HepG2 (cell line): ENCODE data around the gene ITCH. TPM values are rescaled to one million over a fixed set of nuclear protein-coding genes. Genes with fewer than 3 reads are reported as not detected.
A peak's percentile ranks its signal among the peaks of the same experiment; 100 is the strongest.
"Not testable (repeated sequence)": the region's sequence is repeated elsewhere in the genome, so short reads cannot be mapped to it uniquely, and the experiment has no call there.

ENCODE experiments used
- ARNTL ChIP-seq: sonication (generic); formaldehyde crosslinking; IDR thresholded peaks from 2 replicates; pipeline ENCODE4 v1.4.0; 2020; ENCODE audit warnings: mild to moderate bottlenecking, missing genetic modification reagents
- BCL3 ChIP-seq: sonication (generic); formaldehyde crosslinking; IDR thresholded peaks from 2 replicates; pipeline ENCODE4 v1.5.1; 2020; ENCODE audit warnings: mild to moderate bottlenecking, missing genetic modification reagents, moderate library complexity
- BCL6 ChIP-seq: IDR thresholded peaks from 2 replicates; pipeline ENCODE4 v1.6.1; 2016; ENCODE audit warnings: missing genetic modification reagents, missing compliant biosample characterization
- CREB1 ChIP-seq, 2 experiments: fragments of 450-650 bp in 1 of 2; IDR thresholded peaks; 2 replicates each; pipeline ENCODE4 v1.6.1; 2016 to 2017; ENCODE audit warnings: control low read depth in 1 of 2, mild to moderate bottlenecking in 1 of 2, missing compliant biosample characterization in 1 of 2, missing genetic modification characterization in 1 of 2
- HOXA3 ChIP-seq: sonication (generic); formaldehyde crosslinking; IDR thresholded peaks from 2 replicates; pipeline ENCODE4 v1.5.0; 2020; ENCODE audit warnings: missing genetic modification reagents
- NFKB2 ChIP-seq: sonication (generic); formaldehyde crosslinking; IDR thresholded peaks from 2 replicates; pipeline ENCODE4 v1.4.0; 2020; ENCODE audit warnings: missing genetic modification reagents, borderline replicate concordance
- PAXIP1 ChIP-seq: sonication (generic); formaldehyde crosslinking; conservative IDR thresholded peaks from 2 replicates; pipeline ENCODE4 v1.4.0; 2020; ENCODE audit warnings: mild to moderate bottlenecking, missing genetic modification reagents, moderate library complexity
- RARA ChIP-seq: IDR thresholded peaks from 2 replicates; pipeline ENCODE4 v1.6.1; 2016; ENCODE audit warnings: missing genetic modification reagents, missing compliant biosample characterization
- SOX5 ChIP-seq: IDR thresholded peaks from 2 replicates; pipeline ENCODE4 v1.6.1; 2016; ENCODE audit warnings: borderline replicate concordance
- ZBTB33 ChIP-seq: sonication (generic); formaldehyde crosslinking; IDR thresholded peaks from 2 replicates; pipeline ENCODE4 v1.4.0; 2020; ENCODE audit warnings: missing genetic modification reagents
- ZBTB38 ChIP-seq: sonication (generic); formaldehyde crosslinking; IDR thresholded peaks from 2 replicates; pipeline ENCODE4 v1.5.1; 2020; ENCODE audit warnings: mild to moderate bottlenecking, missing genetic modification reagents
- ZNF224 ChIP-seq: sonication (generic); formaldehyde crosslinking; IDR thresholded peaks from 2 replicates; pipeline ENCODE4 v1.5.0; 2020; ENCODE audit warnings: mild to moderate bottlenecking, missing genetic modification reagents
- ZNF230 ChIP-seq: sonication (generic); formaldehyde crosslinking; IDR thresholded peaks from 2 replicates; pipeline ENCODE4 v1.4.0; 2020; ENCODE audit warnings: mild to moderate bottlenecking, missing genetic modification reagents
- ZNF574 ChIP-seq: sonication (generic); formaldehyde crosslinking; IDR thresholded peaks from 2 replicates; pipeline ENCODE4 v1.4.0; 2020; ENCODE audit warnings: missing genetic modification reagents
- ZNF770 ChIP-seq: sonication (generic); formaldehyde crosslinking; IDR thresholded peaks from 2 replicates; pipeline ENCODE4 v1.5.0; 2020; ENCODE audit warnings: mild to moderate bottlenecking, missing genetic modification reagents
- polyA plus RNA-seq, 8 experiments: library from polyadenylated mRNA; depleted of rRNA in 3 of 8; stranded (reverse) in 7 of 8; unstranded in 1 of 8; fragments of >200 nt; fragmentation: Illumina TruSeq in 4 of 8; extraction: Trizol in 4 of 8; gene quantifications; 2 replicates each; pipeline versions ENCODE4 v1.2.1 to v1.2.3, GENCODE V29; 2011 to 2016; ENCODE audit warnings: low read depth in 4 of 8, missing spikeins in 1 of 8, mixed read lengths in 1 of 8; ENCODE audit not compliant: insufficient read depth in 1 of 8
- total RNA-seq, 5 experiments: library from RNA; depleted of rRNA; stranded (reverse); fragments of >200 nt; fragmentation: Illumina TruSeq; extraction: Trizol; gene quantifications; 2 replicates each; pipeline ENCODE4 v1.2.3, GENCODE V29; 2016; ENCODE audit warnings: low read depth in 1 of 5

The ITCH gene
- total and polyA plus RNA-seq, 2 of the 13 experiments (the other 11 are each of a cell fraction or from before 2014, with no cell fraction given): 20.5 to 112 TPM

GRCh38 chr20:34405247-34405651 lies 42.2 kb downstream of the ITCH start (continued):
- 0 out of 2 replicates have a peak, but pooled peaks have one; percentile 12 for TF ChIP-seq ZBTB33 (CRISPR knock-in tag)
- TF ChIP-seq ZBTB38 (CRISPR knock-in tag): peak; percentile 96
- 0 out of 2 replicates have a peak, but pooled peaks have one; percentile 19 for TF ChIP-seq BCL3
- peak; percentile 25; the same call in 1 of the 2 replicates for TF ChIP-seq HOXA3 (CRISPR knock-in tag)
- TF ChIP-seq CREB1 (IDR thresholded peaks at IDR 0.05): not testable (repeated sequence)
- peak; percentile 30; the same call in 1 of the 2 replicates for TF ChIP-seq CREB1 (CRISPR knock-in tag; IDR thresholded peaks at IDR 0.05)
- peak; percentile 31; the same call in 1 of the 2 replicates for TF ChIP-seq RARA (CRISPR knock-in tag)
- TF ChIP-seq BCL6 (CRISPR knock-in tag): peak; percentile 93
- 0 out of 2 replicates have a peak, but pooled peaks have one; percentile 42 for TF ChIP-seq ZNF230 (CRISPR knock-in tag)
- peak; percentile 48; the same call in 1 of the 2 replicates for TF ChIP-seq NFKB2 (CRISPR knock-in tag)
- TF ChIP-seq SOX5 (CRISPR knock-in tag): peak; percentile 43; the same call in 1 of the 2 replicates
- TF ChIP-seq ZNF224: peak; percentile 57; the same call in 1 of the 2 replicates
- TF ChIP-seq ZNF574: 0 out of 2 replicates have a peak, but pooled peaks have one; percentile 21
- TF ChIP-seq ZNF770 (CRISPR knock-in tag): peak; percentile 68
- 0 out of 2 replicates have a peak, but pooled peaks have one; percentile 14 for TF ChIP-seq ARNTL (CRISPR knock-in tag)
- peak; percentile 50; the same call in 1 of the 2 replicates for TF ChIP-seq PAXIP1 (CRISPR knock-in tag)
